Measurements from ENCODE around the gene LMTK2. TPM values are rescaled to one million over a fixed set of nuclear protein-coding genes. Genes with fewer than 3 reads are reported as not detected.
A peak's percentile ranks its signal among the peaks of the same experiment; 100 is the strongest.

LMTK2 gene
- total RNA-seq, 1 experiment from 2014 or later = 17.8 TPM

GRCh38 chr7:98097042-98097645 lies 9.5 kb upstream of the LMTK2 start:
- H3K9me3 ChIP-seq (ENCODE audit: control insufficient read depth in 1 of 2, insufficient read depth in 1 of 2, low read depth in 1 of 2, low read length in 2 of 2) = peaks cover 5 to 8% of the 10 kb centered on the region in 2 experiments; a peak in 2 of 4 replicates
- RAD21 ChIA-PET (ENCODE audit: low non-redundant PET in 1 of 2, low total read pairs in 2 of 2, uncharacterized antibody in 2 of 2, unreplicated experiment in 2 of 2) = no interaction called here
- no peaks in the 10 kb centered on the region for H3K79me2 ChIP-seq (ENCODE audit: insufficient read depth, low read length)
- no peaks in the 10 kb centered on the region for H3K4me1 ChIP-seq (ENCODE audit: control insufficient read depth in 1 of 2, insufficient read depth in 2 of 2, low read length in 2 of 2)
- ATAC-seq = no peak
- no peaks in the 10 kb centered on the region for H3K36me3 ChIP-seq (ENCODE audit: control insufficient read depth in 1 of 2, insufficient read depth in 2 of 2, low read length in 2 of 2)
- H3K4me3 ChIP-seq (replicated peaks in 1 of 2; ENCODE audit: low read depth in 1 of 2, low read length in 2 of 2) = no peak overlapping the region
- no peaks in the 10 kb centered on the region for H4K20me1 ChIP-seq (ENCODE audit: insufficient read depth)
- H3K9ac ChIP-seq (ENCODE audit: low read length) = no peak overlapping the region
- no peaks in the 10 kb centered on the region for H3K9me2 ChIP-seq (ENCODE audit: insufficient read depth)
- no peak overlapping the region for H3K4me2 ChIP-seq (ENCODE audit: low read length)
- no TSS peak for BruUV-seq (replicated peaks)
- DNase-seq (ENCODE audit: low read depth, low spot score) = peak; percentile 16
- no peak overlapping the region for H2AFZ ChIP-seq (ENCODE audit: low read depth, low read length, poor library complexity, severe bottlenecking)
- CTCF ChIA-PET = no interaction called here
- POLR2A ChIA-PET = no interaction called here
- intact Hi-C loops (cut with micrococcal nuclease) = no loop called here
- no peak overlapping the region for H3K27ac ChIP-seq (ENCODE audit: low read depth, low read length)
- TF ChIP-seq CBX3 (IDR thresholded peaks at IDR 0.05; ENCODE audit: low read depth) (peak; percentile 93), REST (IDR thresholded peaks at IDR 0.05; ENCODE audit: low read depth) (no peak), YY1 (IDR thresholded peaks at IDR 0.05; ENCODE audit: extremely low read depth, insufficient replicate concordance, low read depth, low read length) (peak; percentile 8)
- no peaks in the 10 kb centered on the region for H3K27me3 ChIP-seq (ENCODE audit: insufficient read depth, low read length)

GRCh38 chr7:98100088-98100487 lies 6.6 kb upstream of the LMTK2 start:
- Histone ChIP-seq H3K9me2 (ENCODE audit: insufficient read depth) (no peaks in the 10 kb centered on the region), H3K4me2 (ENCODE audit: low read length) (no peak overlapping the region), H3K9me3 (ENCODE audit: control insufficient read depth in 1 of 2, insufficient read depth in 1 of 2, low read depth in 1 of 2, low read length in 2 of 2) (peaks cover 5 to 8% of the 10 kb centered on the region in 2 experiments; a peak in 2 of 4 replicates), H3K9ac (ENCODE audit: low read length) (no peak overlapping the region), H4K20me1 (ENCODE audit: insufficient read depth) (no peaks in the 10 kb centered on the region), H3K4me1 (ENCODE audit: control insufficient read depth in 1 of 2, insufficient read depth in 2 of 2, low read length in 2 of 2) (no peaks in the 10 kb centered on the region), H3K27me3 (ENCODE audit: insufficient read depth, low read length) (no peaks in the 10 kb centered on the region), H3K79me2 (ENCODE audit: insufficient read depth, low read length) (no peaks in the 10 kb centered on the region), H3K36me3 (ENCODE audit: control insufficient read depth in 1 of 2, insufficient read depth in 2 of 2, low read length in 2 of 2) (no peaks in the 10 kb centered on the region), H3K27ac (ENCODE audit: low read depth, low read length) (no peak overlapping the region), H2AFZ (ENCODE audit: low read depth, low read length, poor library complexity, severe bottlenecking) (no peak overlapping the region), H3K4me3 (replicated peaks in 1 of 2; ENCODE audit: low read depth in 1 of 2, low read length in 2 of 2) (no peak overlapping the region)
- no TSS peak for BruUV-seq (replicated peaks)
- ATAC-seq = no peak
- no peak for DNase-seq (ENCODE audit: low read depth, low spot score)
- intact Hi-C loops (cut with micrococcal nuclease) = no loop called here
- ChIA-PET CTCF (no interaction called here), RAD21 (ENCODE audit: low non-redundant PET in 1 of 2, low total read pairs in 2 of 2, uncharacterized antibody in 2 of 2, unreplicated experiment in 2 of 2) (no interaction called here), POLR2A (no interaction called here)
- TF ChIP-seq RAD21 (IDR thresholded peaks at IDR 0.05; ENCODE audit: low read depth) (no peak), CTCF (IDR thresholded peaks at IDR 0.05 in 2 of 3, conservative IDR thresholded peaks at IDR 0.05 in 1 of 3; ENCODE audit: borderline replicate concordance in 1 of 3, insufficient read depth in 1 of 3, low read depth in 2 of 3, low read length in 2 of 3) (no peak), CEBPB (IDR thresholded peaks at IDR 0.05; ENCODE audit: low read depth) (no peak), SRF (IDR thresholded peaks at IDR 0.05; ENCODE audit: low read depth) (no peak), YY1 (IDR thresholded peaks at IDR 0.05; ENCODE audit: extremely low read depth, insufficient replicate concordance, low read depth, low read length) (no peak), REST (IDR thresholded peaks at IDR 0.05; ENCODE audit: low read depth) (no peak), ELF1 (IDR thresholded peaks at IDR 0.05; ENCODE audit: borderline replicate concordance, low read depth) (no peak), ATF3 (IDR thresholded peaks at IDR 0.05) (no peak)

Data from HCT116 (cell line).